RCC 7860 (cell line): Measurements from ENCODE around the gene IL2.

ENCODE experiments used
- DNase-seq: peaks from one replicate; pipeline ENCODE4 v3.0.0-alpha.2; 2015; ENCODE audit warnings: low spot score
- FAIRE-seq: peaks from 2 replicates; lab custom pipeline; 2012; peaks lifted over from hg19 to GRCh38; lab: Jason Lieb, UNC

The IL2 gene

DNA sequence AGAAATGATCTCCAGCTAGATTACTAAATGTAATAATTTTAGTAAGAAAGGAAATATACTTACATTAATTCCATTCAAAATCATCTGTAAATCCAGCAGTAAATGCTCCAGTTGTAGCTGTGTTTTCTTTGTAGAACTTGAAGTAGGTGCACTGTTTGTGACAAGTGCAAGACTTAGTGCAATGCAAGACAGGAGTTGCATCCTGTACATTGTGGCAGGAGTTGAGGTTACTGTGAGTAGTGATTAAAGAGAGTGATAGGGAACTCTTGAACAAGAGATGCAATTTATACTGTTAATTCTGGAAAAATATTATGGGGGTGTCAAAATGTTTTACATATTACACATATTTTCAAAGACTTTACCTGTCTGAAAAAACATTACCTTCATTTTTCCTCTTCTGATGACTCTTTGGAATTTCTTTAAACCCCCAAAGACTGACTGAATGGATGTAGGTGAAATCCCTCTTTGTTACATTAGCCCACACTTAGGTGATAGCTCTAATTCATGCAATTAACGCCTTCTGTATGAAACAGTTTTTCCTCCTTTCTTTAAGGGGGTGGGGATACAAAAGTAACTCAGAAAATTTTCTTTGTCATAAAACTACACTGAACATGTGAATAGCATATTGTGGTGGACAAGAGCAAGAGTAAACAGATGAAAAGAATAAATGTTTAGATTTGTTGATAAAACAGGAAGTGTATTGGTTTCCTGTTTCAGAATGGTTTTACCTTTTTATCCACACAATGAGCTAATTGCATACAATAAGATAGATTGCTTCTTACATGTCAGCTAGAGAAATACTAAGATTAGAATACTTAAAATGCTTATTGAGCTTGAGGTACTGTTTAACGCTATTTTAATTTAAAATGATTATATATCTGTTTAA, at the start of gene IL2:
Gene IL2 (minus strand): TSS at position 495 of the 886 bp plus-strand sequence. CDS start 285 bp downstream, at position 210.
- no peak for DNase-seq
- no peak for FAIRE-seq

DNA sequence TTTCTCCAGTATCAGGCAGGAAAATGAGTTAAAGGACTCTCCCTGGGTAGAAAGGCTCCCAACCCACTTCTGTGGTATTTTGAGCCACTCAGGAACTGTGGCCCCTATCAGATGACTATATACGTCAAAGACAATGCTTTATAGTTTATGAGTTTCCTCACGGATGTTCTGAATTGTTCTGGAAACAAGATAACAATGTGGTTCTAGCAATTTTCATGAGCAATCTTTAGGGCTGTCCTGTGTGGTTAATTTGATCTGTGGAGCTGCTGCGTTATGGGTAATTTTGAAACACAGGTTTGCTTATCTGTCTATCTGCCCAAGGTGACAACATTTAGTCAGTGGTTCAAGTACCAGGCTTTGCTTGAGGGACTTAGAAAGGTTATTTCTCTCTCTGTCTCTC, 46.7 kb upstream of the IL2 start:
- FAIRE-seq (no peak), DNase-seq (no peak)

DNA sequence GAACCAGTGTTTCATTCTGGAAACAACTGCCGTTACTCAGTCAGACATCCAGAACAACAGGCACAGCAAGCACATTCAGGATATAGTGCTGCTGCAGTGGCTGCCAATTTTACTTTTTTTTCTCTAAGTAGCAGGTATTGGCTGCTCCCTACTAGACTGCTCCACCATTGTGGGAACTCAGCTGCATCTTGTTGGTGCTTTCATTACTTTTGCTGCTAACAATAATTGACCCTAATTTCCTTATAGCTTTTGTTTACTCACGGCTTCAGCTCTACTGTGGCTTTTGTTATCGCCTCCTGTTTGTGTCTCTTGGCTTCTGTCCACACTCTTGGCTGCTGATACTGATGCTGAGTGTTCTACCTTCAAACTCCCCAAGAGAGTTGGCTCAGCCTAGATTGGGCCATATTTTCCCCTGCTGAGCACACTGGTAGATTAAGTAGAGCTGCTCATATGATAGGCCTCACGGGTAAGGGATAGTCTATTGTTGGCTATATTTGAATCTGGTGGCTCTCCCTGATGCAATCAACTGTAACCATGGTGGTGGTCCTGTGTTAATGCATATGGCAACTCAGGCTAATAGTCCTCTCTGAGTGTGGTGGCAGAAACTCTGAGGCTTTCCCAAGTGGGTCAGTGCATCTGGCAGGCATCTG, 44.5 kb upstream of the IL2 start:
- DNase-seq: no peak
- no peak for FAIRE-seq

DNA sequence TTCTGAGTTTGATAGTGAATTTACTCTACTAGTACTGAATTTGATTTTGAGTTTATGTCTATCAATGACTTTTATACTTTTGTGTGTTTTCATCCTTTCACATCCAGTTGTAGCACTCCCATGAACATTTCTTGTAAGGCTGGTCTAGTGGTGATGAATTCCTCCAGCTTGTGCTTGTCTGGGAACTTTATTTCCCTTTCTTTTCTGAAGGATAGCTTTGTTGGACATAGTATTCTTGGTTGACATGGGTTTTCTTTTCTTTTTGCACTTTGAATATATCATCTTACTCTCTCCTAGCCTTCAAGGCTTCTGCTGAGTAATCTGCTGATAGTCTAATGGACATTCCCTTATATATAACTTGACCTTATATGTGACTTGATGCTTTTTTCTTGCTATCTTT, 32.5 kb upstream of the IL2 start:
- FAIRE-seq (no peak), DNase-seq (no peak)

DNA sequence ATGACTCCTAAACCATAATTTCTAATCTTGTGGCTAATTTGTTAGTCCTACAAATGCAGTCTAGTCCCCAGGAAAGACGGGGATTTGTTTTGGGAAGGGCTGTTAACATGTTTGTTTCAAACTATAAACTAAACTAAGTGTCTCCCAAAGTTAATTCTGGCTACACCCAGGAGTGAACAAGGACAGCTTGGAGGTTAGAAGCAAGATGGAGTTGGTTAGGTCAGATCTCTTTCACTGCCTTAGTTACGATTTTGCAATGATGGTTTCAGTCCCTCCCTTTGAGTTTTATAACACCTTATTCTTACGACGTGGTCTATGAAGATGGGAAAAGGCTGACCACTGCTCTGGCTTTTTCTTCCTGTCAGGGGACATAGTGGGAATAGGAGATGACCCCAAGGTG, 27.0 kb upstream of the IL2 start:
- FAIRE-seq (no peak), DNase-seq (no peak)

DNA sequence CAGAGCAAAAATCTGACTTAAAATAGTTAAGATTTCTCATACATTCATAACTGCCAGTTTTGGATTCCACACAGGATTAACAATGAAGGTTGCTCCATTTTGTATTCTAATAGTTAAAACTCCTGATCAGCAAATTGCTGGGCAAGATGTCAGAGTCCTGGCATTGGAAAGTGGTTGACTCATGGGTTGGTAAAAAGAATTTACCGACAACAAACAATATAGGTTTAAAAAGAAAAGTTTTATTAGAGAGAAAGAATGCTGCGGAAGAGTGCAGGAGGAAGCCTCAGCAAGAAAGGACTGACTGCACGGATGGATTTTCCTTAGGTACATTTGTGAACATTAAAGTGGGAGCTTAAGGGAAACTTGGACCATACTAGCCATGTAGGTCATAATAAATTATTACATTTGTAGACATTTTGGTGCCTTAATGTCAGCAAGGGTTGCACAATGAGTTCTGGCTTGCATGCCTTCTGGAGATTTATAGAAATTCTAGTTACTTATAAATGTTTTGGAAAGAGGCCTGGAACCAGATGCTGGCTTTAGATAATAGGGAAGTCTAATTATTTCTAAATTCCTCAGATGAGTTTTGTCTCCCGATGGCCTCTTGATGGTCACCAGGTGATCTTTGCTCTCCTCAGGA, 25.4 kb upstream of the IL2 start:
- FAIRE-seq: peak; percentile 18
- DNase-seq: no peak

GRCh38 chr4:122480655-122481487, 24.3 kb upstream of the IL2 start:
- FAIRE-seq (peak; percentile 25), DNase-seq (no peak)

GRCh38 chr4:122479935-122480416, 23.5 kb upstream of the IL2 start:
- DNase-seq (peak; percentile 63), FAIRE-seq (peak; percentile 90)

- DNase-seq: peak; percentile 5
- no peak for FAIRE-seq
These were observed 20.2 kb upstream of the IL2 start for GRCh38 chr4:122476745-122477144.

- DNase-seq (peak; percentile 61), FAIRE-seq (peak; percentile 95)
These were observed 19.6 kb upstream of the IL2 start for GRCh38 chr4:122476126-122476525.

DNA sequence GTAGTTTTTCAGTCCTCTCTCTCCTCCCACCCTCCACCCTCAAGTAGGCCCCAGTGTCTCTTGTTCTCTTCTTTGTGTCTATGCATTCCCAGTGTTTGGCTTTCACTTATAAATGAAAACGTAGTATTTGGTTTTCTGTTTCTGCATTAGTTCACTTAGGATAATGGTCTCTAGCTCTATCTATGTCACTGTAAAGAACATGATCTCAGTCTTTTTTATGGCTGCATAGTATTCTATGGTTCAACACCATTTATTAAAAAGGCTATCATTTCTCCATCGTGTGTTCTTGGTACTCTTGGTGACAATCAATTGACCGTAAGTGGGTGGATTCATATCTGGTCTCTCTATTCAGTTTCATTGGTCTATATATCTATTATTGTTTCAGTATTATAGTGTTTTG, 18.7 kb upstream of the IL2 start:
- DNase-seq (no peak), FAIRE-seq (no peak)

- no peak for FAIRE-seq
- no peak for DNase-seq
These were observed 12.9 kb upstream of the IL2 start for GRCh38 chr4:122469457-122469856.

DNA sequence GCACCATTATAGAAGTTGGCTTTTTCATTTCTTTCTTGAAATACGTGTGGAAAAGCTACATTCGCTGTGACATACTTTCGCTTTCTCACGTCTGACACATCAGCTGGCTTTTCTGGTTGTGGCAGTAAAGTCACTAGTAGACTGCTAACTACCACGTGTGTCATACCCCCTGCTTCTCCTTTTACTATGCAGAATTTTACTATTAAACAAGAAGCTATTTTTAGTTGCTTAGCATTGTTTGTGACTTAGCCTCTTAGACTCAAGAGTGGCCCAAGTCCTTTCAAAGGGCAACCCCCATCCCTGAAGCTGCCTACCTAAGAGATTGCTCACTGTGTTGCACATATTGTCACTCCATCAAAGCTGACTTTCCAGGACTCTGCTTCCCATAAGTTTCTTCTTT, 2.1 kb upstream of the IL2 start:
- DNase-seq (peak; percentile 50), FAIRE-seq (peak; percentile 32)

DNA sequence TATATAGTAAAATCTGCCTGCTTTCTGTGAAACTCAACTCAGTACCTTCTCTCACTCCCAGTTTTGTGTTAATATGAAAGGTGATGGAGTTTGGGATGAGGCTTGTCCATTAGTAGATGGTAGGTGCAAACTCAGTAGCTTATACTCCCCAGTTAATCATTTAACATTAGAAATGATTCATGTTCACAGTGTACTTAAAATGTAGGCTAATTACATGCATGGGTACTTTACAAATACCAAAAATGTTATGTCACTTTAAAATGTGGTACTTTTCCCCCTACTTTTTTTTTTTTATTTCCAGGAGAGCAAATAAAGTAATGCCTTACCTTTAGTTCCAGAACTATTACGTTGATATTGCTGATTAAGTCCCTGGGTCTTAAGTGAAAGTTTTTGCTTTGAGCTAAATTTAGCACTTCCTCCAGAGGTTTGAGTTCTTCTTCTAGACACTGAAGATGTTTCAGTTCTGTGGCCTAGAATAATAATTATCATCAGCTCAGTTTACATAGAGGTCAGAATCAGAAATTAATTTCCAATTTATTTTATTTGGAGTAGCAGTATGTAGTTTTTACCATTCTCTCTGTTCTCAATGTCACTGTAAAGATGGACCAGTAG, 3.0 kb downstream of the IL2 start:
- DNase-seq: peak; percentile 72
- peak; percentile 97 for FAIRE-seq

DNA sequence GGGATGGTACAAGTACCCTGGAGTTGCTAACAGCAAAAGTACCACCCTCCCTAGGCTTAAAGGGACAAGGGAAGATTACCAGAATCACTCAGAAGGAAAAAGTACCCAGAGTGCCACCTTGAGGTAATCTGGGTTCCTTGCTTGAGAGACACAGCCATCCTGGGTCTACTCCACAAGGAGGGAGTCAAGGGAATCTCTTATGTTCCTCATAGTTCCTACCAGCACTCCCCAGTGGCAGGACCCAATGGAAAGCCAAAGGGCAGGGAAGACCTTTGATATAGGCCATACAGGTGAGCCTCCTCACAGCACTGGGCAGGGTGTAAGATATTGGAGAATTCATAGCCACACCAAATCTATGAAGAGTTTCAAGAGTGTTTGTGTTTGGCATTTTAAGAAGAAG, 5.7 kb downstream of the IL2 start:
- FAIRE-seq (no peak), DNase-seq (no peak)

DNA sequence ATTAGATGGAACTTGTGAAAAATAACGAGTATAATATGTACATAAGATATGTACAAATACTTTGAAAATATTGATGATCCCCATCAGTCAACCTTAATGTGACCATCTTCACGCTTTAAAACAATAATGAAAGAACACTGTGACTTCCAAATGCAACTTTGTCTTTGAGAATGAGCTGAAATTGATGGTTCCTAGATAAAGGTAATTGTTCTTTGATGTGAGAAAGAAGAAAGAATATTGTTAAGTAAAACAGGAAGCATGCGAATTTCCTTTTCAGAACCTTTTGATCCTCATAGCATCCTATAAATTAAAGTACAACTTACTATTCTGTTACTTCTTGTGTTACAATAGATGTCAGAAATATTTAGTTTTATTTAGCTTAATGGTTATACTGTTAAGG, 22.2 kb downstream of the IL2 start:
- DNase-seq: no peak
- no peak for FAIRE-seq

- FAIRE-seq: no peak
- no peak for DNase-seq
These were observed 25.2 kb downstream of the IL2 start for GRCh38 chr4:122431351-122431750.

DNA sequence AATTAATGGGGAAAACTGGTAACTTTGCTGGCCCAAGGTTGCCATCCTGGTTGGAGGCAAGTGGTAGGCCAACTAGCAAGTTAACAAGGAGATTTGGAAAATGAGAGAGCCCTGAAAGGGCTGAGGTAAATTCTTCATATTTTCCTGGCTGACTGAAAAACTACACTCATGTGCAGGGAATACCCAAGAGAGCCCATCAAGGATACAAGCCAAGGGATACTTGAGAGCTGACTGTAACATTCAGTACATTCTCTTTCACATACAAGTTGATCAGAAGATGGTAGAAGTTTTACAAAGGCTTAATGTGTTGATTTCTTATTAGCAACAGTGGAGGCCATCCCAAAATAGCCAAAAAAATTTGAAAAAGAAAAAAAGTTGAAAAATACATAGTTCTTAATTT, 33.3 kb downstream of the IL2 start:
- no peak for DNase-seq

GRCh38 chr4:122412547-122412946, 44.0 kb downstream of the IL2 start:
- DNase-seq (no peak), FAIRE-seq (no peak)

More for the DNA sequence above, 33.3 kb downstream of the IL2 start:
- FAIRE-seq: no peak

DNA sequence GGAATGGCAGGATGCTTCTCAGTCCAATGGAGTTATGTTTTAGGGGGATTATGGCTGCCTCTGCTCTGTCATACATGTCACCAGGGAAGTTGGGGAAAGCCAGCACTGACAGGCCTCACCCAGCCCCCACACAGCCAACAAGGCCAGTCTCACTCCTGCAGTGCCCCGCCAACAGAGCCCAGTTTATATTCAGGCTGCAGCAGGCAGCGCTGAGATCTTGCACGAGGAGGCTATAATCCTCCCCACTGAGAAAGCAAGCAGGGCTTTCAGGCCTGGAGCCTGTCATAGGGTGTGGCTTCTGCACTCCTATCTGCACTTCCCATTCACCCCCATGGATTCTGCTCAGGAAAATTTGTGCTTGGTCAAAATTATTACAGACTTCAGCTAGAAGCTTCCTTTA, 52.7 kb downstream of the IL2 start:
- DNase-seq (no peak), FAIRE-seq (no peak)
